Measurements from ENCODE around the gene MPP7.
"Not testable (repeated sequence)": the region's sequence is repeated elsewhere in the genome, so short reads cannot be mapped to it uniquely, and the experiment has no call there.

Gene MPP7

DNA sequence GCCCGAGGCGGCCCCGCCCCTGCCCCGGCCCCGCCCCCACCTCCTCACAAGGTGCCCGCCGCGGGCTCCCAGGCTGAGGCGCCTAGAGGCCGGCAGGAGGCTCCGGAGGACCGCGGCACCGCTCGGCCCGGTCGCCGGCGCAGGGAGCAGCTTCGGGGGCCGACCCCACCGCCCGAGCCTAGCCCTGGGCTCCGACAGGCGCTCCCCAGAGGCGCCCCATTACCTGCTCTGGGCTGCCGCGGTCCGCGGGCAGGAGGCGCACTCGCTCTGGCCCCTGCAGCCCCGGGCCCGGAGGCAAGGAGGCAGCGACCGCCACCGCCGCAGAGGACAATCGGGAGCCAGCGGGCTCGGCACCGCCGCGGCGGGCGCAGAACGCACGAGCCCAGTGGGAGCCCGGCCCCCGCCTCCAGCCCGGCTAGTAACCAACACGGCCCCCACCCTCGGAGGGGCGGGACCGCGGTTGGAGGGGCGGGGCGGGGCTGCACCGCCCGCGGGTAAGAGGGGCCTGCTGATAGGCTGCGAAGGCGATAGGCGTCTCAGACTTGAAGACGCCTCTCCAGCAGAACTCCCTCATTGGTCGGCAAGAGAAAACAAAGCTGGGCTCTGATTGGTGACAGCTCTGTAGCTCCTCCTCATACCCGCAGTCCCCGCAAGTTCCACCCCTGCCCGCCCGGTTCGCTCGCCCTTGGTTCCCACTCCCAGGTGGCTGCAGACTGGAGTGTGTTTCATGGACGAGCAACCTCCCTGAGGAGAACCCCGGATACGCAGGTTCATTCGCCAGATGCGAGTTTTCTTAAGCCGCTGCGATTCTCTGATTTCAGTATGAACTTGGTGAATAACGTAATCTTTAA lies at the start of gene MPP7:
Gene MPP7, minus strand, starts transcription at position 427 of the 851 bp plus-strand sequence. CDS start 64,460 bp downstream, outside the sequence.
- DNase-seq, result peak; percentile 87 to 94 (median 90)

- DNase-seq, result no peak
These were observed 47.0 kb upstream of the MPP7 start for GRCh38 chr10:28349892-28350291.

DNA sequence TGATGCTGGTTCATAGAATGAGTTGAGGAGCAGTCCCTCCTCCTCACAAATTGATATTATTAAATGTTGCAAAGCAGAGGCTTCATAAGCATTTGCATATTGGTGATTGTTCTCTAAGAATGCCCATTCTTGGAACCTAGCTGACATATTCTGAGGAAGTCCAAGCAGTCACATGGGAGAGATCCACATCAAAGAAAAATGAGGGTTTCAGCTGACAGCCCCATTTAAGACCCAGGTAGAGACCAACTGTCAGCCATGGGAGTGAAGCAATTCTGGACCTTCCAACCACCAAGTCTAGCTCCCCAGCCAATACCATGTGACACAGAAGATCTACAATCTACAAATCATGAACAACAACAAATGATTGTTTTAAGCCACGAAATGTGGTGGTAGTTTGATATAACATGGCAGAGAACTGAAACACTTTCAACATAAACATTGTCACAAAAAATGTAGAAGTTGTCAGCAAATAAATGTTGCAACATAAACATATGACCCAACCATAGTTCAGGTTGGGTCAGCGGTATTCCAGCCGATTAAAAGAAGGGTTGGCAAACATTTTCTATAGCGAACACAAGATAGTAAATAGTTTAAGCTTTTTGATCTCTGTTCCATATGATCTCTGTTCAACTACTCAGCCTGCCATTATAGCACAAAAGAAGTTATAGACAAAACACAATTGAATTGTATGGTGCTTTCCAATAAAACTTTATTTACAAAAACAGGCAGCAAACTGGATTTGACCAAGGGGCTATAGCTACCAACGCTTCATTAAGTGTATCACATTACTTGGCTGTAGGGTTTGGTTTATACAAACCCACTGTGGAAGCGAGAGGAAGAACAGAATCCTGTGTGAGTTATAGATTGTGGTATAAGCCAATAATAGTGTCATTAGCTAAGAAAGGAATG lies 41.4 kb upstream of the MPP7 start:
- no peak for DNase-seq

DNA sequence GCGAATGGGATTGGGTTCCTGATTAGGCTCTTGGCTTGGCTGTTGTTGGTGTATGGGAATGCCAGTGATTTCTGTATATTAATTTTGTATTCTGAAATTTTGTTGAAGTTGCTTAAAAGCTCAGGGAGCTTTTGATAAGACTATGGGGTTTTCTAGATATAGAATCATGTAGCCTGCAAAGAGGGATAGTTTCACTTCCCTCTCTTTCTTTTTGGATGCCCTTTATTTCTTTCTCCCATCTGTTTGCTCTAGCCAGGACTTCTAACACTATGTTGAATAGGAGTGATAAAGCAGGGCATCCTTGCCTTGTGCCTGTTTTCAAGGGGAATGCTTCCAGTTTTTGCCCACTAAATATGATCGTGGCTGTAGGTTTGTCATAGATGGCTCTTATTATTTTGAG lies 40.4 kb upstream of the MPP7 start:
- no peak for DNase-seq

GRCh38 chr10:28341679-28342078 lies 38.8 kb upstream of the MPP7 start:
- not testable (repeated sequence) for DNase-seq

GRCh38 chr10:28332726-28333125 lies 29.9 kb upstream of the MPP7 start:
- DNase-seq, result no peak

GRCh38 chr10:28331841-28332240 lies 29.0 kb upstream of the MPP7 start:
- no peak for DNase-seq

DNA sequence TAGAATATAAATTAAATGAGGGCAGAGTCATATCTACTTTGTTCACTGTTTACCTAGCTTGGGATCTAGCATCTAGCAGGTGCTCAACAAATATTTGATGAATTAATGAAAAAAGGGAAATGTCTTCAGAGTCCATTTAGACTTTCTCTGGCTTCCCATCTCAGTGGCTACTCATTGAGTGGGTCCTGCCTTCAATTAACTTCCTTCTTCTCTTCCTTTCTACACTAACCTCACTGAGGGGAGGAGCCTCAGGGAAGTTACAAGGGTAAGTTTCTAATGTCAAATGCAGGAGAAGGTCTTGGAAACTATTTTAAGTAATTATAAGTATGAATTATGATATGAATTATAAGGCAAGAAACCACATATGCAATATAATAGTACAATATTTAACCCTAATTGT lies 28.2 kb upstream of the MPP7 start:
- DNase-seq, result no peak

DNA sequence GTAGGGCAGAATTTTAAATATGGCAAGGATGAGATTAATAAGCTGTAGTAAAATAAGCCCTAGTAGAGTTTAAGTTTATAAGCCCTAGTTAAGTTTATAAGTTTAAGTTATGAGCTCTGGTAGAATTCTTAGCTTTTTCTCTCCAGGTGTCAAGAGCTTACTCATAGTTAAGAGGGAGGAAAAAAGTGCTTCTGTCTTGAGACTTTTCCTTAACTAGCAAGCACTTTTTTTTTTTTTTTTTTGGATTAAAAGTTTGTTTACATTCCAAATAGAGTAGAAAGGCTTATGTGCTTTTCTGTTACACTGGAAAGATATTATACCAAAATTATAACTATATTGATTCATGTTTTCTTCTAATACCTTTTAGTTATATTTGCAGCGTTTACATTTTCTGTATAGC lies 25.5 kb upstream of the MPP7 start:
- no peak for DNase-seq

GRCh38 chr10:28327491-28327880 lies 24.6 kb upstream of the MPP7 start:
- no peak for DNase-seq

DNA sequence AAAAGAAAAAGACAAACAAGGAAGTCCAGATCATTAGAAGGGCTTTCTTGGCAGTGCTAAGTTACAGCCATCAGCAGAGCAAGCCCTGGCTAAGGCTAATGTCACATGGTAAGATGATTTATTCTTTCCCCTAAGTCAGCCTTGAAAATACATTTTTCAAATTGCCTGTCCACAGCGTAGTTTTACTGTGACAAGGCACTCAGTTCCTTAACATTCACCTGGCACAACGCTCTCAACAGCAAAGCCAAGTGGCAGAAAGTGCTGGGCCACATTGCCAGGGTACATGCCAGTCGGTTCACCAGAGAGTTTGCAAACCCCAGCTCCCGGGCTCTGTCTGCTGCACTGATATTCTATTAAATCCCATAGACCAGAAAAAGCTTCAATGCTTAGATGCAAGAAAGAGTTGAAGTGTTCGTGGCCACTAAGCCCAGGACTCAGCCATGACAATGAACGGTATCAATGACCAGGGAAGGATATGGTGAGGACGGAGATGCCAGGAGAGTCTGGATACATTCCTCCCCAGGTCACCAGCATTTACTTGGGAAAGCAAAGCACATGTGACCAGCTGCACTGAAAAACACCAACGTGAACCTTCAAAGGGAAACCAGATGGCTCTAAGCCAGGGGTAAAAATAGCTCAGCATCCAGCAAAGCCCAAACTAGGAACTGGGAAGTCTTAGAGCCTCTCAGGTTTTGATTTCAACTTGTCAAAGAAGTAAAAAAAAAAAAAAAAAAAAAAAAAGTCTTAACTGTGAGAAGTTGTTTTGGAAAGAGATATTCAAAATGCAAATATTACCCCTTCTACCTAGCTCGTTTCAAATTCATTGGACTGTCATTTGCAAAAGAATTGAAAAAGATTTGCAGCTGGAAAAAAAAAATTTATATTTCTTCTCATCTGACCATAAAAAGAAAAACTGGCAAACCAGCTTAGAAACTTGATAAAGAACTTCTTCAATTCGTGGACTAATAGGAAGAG lies 23.9 kb upstream of the MPP7 start:
- DNase-seq, result no peak

DNA sequence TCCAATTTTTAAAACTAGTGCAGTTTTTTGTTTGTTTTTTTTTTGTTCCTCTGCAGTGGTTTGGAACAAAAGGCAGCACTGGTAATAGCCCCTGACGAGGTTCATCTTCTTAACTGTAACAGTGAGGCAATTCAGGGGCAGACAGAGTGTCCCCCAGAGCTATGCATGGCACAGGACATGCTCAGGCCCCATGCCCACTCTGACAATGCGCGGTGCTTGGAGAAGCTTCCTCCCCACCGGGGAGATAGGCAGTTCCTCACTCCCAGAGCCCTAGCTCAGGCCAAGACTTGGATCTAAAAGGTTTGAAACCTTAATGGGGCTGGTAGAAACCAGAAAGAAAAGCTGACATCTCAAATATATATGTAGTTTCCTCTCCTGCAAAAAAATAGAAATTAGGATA lies 17.9 kb upstream of the MPP7 start:
- no peak for DNase-seq

DNA sequence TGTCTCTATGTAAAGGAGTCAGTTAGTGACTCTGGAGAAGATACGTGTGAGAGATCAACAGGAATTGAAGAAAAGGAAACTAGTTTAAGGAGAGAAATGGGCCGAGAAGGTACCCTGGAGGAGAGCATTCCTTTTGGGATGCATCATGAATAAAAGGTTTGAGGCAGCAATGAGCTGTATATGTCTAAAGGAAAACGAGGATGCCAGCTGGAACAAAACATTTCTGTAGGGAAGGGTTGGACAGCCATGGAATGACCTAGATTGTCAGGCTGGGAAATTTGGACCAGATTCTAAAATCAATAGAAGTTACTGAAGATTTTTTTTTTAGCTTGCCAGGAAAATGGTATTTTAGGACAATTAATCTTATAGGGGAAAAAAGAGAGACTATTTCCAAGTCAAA lies 17.2 kb upstream of the MPP7 start:
- no peak for DNase-seq

DNA sequence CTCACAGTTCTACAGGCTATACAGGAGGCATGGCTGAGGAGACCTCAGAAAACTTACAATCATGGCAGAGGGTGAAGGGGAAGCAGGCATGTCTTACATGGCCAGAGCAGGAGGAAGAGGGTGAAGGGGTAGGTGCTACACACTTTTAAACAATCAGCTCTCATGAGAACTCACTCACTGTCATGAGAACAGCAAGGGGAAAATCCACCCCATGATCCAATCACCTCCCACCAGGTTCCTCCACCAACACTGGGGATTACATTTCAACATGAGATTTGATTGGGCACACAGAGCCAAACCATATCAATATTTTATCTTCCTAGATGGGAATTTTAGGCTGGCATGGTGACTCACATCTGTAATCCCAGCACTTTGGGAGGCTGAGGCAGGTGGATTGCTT lies 16.2 kb upstream of the MPP7 start:
- not testable (repeated sequence) for DNase-seq

GRCh38 chr10:28318626-28319025 lies 15.8 kb upstream of the MPP7 start:
- no peak for DNase-seq

GRCh38 chr10:28317760-28318159 lies 14.9 kb upstream of the MPP7 start:
- no peak for DNase-seq

- no peak for DNase-seq
These were observed 13.8 kb upstream of the MPP7 start for GRCh38 chr10:28316696-28317095.

DNA sequence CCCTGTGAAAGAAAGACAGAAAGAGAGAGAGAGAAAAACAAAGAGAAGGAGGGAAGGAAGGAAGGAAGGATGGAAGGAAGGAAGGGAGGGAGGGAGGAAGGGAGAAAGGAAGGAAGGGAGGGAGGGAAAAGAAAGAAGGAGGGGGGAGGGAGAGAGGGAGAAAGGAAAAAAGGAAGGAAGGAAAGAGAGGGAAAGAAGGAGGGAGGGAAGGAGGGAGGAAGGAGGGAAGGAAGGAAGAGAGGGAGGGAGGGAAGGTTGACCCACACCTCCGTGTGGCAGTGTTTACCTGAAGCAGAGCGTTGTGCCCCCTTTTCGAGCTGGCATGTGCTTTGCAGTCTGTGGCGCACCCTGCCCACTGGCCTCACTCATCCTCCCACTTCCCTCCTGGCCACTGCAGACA lies 12.3 kb upstream of the MPP7 start:
- no peak for DNase-seq

GRCh38 chr10:28314211-28314610 lies 11.3 kb upstream of the MPP7 start:
- DNase-seq, result no peak

DNA sequence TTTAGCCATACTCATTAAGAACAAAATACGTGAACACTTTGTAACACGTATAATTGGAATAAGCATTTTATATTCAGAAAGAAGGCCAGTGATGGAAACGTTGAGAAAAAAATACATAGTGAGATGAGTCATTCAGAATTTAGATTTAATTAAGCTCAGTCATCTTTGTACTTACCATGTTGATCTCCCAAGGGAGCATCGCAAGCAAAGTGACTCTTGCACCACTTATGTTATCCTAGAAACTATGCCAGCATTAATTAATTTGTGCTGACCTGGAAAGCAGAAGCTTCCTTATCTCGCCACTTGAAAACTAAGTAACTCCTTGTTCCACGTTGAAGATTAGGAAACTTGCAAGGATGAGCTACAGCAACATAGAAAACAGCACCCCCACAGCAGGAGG lies 9.7 kb upstream of the MPP7 start:
- DNase-seq, result no peak

DNA sequence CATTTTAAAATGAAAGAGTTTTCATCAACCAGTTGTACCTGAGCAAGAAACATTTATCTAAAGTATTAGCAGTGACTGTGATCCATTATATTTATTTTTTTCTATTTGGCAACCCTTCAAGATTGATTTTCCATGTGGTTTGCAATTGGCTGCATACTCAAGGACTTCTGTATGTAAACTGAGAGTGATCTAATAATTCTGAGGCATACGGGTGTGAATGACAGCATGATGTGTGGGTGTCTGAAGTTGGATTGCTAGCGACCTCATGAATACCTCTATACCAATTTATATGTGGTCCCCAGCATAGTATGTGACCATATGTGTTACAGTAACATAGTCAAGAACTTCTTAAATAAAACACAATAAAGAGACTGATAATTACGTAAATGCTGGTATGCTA lies 8.2 kb upstream of the MPP7 start:
- DNase-seq, result no peak

DNA sequence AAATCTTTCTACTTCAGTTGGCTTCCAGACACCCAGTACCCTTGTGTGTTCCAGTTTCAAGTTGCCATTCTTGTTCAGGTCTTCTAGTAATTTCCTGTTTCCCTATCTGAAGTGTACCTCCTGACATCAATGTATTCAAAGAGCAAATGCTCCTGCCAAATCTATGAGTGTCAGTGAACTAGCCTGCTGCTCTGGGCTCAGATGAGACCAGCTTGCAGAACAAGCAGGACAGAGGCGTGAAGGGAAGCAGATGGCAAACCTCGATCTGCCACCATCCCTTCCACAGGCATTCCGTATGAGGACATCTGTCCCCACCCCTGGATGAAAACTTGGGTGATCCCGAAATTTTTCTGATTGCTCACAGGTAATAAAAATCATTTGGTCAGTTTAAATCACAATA lies 4.4 kb upstream of the MPP7 start:
- no peak for DNase-seq

GRCh38 chr10:28305553-28305952 lies 2.7 kb upstream of the MPP7 start:
- DNase-seq, result no peak

All from activated CD4-positive, CD25-positive, alpha-beta regulatory T cell (primary cell).